ENCODE results near the gene TMTC3. TPM values are rescaled to one million over a fixed set of nuclear protein-coding genes. Genes with fewer than 3 reads are reported as not detected.

TMTC3 gene
- total and polyA plus RNA-seq, 2 of the 4 experiments (the other 2 are of a cell fraction) = 3.7 to 44.3 TPM

DNA sequence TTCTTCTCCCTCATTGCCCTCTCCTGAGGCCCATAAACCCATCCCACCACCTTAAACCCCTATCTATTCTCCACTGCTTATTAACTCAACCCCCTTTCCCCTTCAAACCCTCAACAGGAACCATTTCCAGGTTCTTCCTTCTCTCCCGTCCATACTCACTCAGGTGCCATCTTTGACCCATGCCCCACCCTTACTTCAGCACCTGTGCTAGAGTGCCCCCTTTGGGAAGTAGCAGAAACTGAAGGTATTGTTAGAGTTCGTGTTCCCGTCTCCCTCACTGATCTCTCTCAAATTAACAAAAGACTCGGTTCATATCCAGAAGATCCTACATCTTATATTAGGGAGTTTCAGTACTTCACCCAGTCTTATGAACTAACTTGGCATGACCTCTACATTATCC lies 86.6 kb downstream of the TMTC3 start:
- Histone ChIP-seq H2BK15ac (ENCODE audit: low read depth, low read length) (no peak overlapping the region), H3K14ac (replicated peaks; ENCODE audit: low read depth, low read length) (no peak overlapping the region), H3K79me1 (ENCODE audit: low read depth in 1 of 2, low read length in 2 of 2) (no peaks in the 10 kb centered on the region), H3K4ac (ENCODE audit: low read depth, low read length) (no peak overlapping the region), H3K9me3 (ENCODE audit: control insufficient read depth, insufficient read depth, low read length) (no peaks in the 10 kb centered on the region), H2BK5ac (ENCODE audit: low read depth, low read length, poor library complexity, severe bottlenecking) (no peak overlapping the region), H4K8ac (ENCODE audit: low read depth in 2 of 2, low read length in 2 of 2) (no peak overlapping the region), H3K4me1 (ENCODE audit: control insufficient read depth, insufficient read depth, low read length) (no peaks in the 10 kb centered on the region), H3K4me2 (ENCODE audit: low read depth, low read length) (no peak overlapping the region), H3K27ac (ENCODE audit: insufficient read depth, low read length) (no peak overlapping the region), H2BK20ac (ENCODE audit: low read depth, low read length) (no peak overlapping the region), H3K56ac (ENCODE audit: extremely low read depth, insufficient read depth, low read length) (no peak overlapping the region), H4K5ac (ENCODE audit: low read depth, low read length) (no peak overlapping the region), H3K4me3 (ENCODE audit: insufficient read depth, low read depth, low read length) (no peak overlapping the region), H3K36me3 (ENCODE audit: control insufficient read depth, insufficient read depth, low read length) (no peaks in the 10 kb centered on the region), H2BK120ac (ENCODE audit: low read depth, low read length) (no peak overlapping the region), H3K9me1 (ENCODE audit: insufficient read depth, low read length) (no peaks in the 10 kb centered on the region), H4K91ac (ENCODE audit: insufficient read depth, low read depth, low read length) (no peak overlapping the region), H3K9ac (ENCODE audit: low read depth, low read length) (no peak overlapping the region), H3K23ac (ENCODE audit: low read depth, low read length) (no peak overlapping the region), H2AK5ac (ENCODE audit: low read depth, low read length) (no peak overlapping the region), H3K27me3 (ENCODE audit: control insufficient read depth, insufficient read depth, low read length) (no peaks in the 10 kb centered on the region), H2AFZ (replicated peaks; ENCODE audit: low read length, poor library complexity) (no peak overlapping the region), H3K18ac (ENCODE audit: low read depth, low read length) (no peak overlapping the region), H2AK9ac (replicated peaks; ENCODE audit: low read depth, low read length, poor library complexity) (no peak overlapping the region), H4K20me1 (ENCODE audit: insufficient read depth, low read length) (no peaks in the 10 kb centered on the region)
- dilution Hi-C loops (cut with HindIII; ENCODE audit: low sequenced_read_pairs, unreplicated experiment) (no loop called here), intact Hi-C loops (cut with micrococcal nuclease) (no loop called here), in situ Hi-C loops (cut with MboI; ENCODE audit: low sequenced_read_pairs) (no loop called here)
- no CpG with 5 or more reads among the region's 4 CpGs for WGBS, 2 experiments (ENCODE audit: extremely low coverage in 2 of 2, insufficient read length in 1 of 2)
- BruUV-seq (replicated peaks) = no TSS peak
- DNase-seq (no peak), ATAC-seq (ENCODE audit: low read depth) (no peak)
- ChIA-PET CTCF (no interaction called here), POLR2A (ENCODE audit: unreplicated experiment) (no interaction called here)
- TF ChIP-seq, protein P1, sequence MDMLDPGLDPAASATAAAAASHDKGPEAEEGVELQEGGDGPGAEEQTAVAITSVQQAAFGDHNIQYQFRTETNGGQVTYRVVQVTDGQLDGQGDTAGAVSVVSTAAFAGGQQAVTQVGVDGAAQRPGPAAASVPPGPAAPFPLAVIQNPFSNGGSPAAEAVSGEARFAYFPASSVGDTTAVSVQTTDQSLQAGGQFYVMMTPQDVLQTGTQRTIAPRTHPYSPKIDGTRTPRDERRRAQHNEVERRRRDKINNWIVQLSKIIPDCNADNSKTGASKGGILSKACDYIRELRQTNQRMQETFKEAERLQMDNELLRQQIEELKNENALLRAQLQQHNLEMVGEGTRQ (IDR thresholded peaks at IDR 0.05; ENCODE audit: low read depth, low read length) = no peak
- TF ChIP-seq RAD21 (IDR thresholded peaks at IDR 0.05; ENCODE audit: low read length) (no peak), CEBPB (IDR thresholded peaks at IDR 0.05; ENCODE audit: low read depth, low read length) (no peak), RCOR1 (IDR thresholded peaks at IDR 0.05; ENCODE audit: insufficient replicate concordance, low read length) (no peak), RFX5 (IDR thresholded peaks at IDR 0.05; ENCODE audit: low read depth, low read length) (no peak), CHD1 (IDR thresholded peaks at IDR 0.05; ENCODE audit: low read depth, low read length) (no peak), MAFK (IDR thresholded peaks at IDR 0.05; ENCODE audit: low read depth, low read length) (no peak), NFE2L2 (IDR thresholded peaks at IDR 0.05; ENCODE audit: low read depth, low read length) (no peak), SMC3 (IDR thresholded peaks at IDR 0.05; ENCODE audit: low read depth, low read length) (no peak), FOS (IDR thresholded peaks at IDR 0.05; ENCODE audit: low read depth, low read length) (no peak), MAZ (IDR thresholded peaks at IDR 0.05; ENCODE audit: borderline replicate concordance, low read depth, low read length) (no peak), MXI1 (IDR thresholded peaks at IDR 0.05; ENCODE audit: borderline replicate concordance, low read depth, low read length) (no peak), BHLHE40 (IDR thresholded peaks at IDR 0.05; ENCODE audit: low read depth, low read length) (no peak), POLR2A (IDR thresholded peaks at IDR 0.05; ENCODE audit: low read depth, low read length) (no peak)
- TF ChIP-seq, protein P2, sequence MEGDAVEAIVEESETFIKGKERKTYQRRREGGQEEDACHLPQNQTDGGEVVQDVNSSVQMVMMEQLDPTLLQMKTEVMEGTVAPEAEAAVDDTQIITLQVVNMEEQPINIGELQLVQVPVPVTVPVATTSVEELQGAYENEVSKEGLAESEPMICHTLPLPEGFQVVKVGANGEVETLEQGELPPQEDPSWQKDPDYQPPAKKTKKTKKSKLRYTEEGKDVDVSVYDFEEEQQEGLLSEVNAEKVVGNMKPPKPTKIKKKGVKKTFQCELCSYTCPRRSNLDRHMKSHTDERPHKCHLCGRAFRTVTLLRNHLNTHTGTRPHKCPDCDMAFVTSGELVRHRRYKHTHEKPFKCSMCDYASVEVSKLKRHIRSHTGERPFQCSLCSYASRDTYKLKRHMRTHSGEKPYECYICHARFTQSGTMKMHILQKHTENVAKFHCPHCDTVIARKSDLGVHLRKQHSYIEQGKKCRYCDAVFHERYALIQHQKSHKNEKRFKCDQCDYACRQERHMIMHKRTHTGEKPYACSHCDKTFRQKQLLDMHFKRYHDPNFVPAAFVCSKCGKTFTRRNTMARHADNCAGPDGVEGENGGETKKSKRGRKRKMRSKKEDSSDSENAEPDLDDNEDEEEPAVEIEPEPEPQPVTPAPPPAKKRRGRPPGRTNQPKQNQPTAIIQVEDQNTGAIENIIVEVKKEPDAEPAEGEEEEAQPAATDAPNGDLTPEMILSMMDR (conservative IDR thresholded peaks at IDR 0.05; ENCODE audit: low read depth, low read length) = no peak
- TF ChIP-seq, protein P3, sequence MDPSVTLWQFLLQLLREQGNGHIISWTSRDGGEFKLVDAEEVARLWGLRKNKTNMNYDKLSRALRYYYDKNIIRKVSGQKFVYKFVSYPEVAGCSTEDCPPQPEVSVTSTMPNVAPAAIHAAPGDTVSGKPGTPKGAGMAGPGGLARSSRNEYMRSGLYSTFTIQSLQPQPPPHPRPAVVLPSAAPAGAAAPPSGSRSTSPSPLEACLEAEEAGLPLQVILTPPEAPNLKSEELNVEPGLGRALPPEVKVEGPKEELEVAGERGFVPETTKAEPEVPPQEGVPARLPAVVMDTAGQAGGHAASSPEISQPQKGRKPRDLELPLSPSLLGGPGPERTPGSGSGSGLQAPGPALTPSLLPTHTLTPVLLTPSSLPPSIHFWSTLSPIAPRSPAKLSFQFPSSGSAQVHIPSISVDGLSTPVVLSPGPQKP (IDR thresholded peaks at IDR 0.05; ENCODE audit: borderline replicate concordance, low read depth, low read length) = no peak

Data from IMR-90 (cell line).